Effector memory CD4-positive, alpha-beta T cell (primary cell): ENCODE data around the gene PRODH.

Source experiments
- DNase-seq, 3 donors: peaks; one replicate each; pipeline ENCODE4 v3.0.0-alpha.2; 2020
- H3K27ac ChIP-seq: 2 replicates; pipeline ENCODE4 v1.7.0; 2013; ENCODE audit warnings: mild to moderate bottlenecking, low read length, moderate library complexity; ENCODE audit not compliant: insufficient read depth, poor library complexity, severe bottlenecking
- H3K27me3 ChIP-seq: replicated peaks from 2 replicates; pipeline ENCODE4 v1.7.0; 2013; ENCODE audit warnings: mild to moderate bottlenecking, low read length; ENCODE audit not compliant: insufficient read depth, control insufficient read depth, poor library complexity, severe bottlenecking
- H3K36me3 ChIP-seq: 2 replicates; pipeline ENCODE4 v1.7.0; 2013; ENCODE audit warnings: mild to moderate bottlenecking, low read length, moderate library complexity; ENCODE audit not compliant: control insufficient read depth, insufficient read depth
- H3K4me1 ChIP-seq: 2 replicates; pipeline ENCODE4 v1.7.0; 2013; ENCODE audit warnings: low read length, mild to moderate bottlenecking; ENCODE audit not compliant: control insufficient read depth, insufficient read depth, poor library complexity, severe bottlenecking
- H3K4me3 ChIP-seq: 2 replicates; pipeline ENCODE4 v1.7.0; 2013; ENCODE audit warnings: low read length, low read depth, mild to moderate bottlenecking; ENCODE audit not compliant: insufficient read depth, poor library complexity, severe bottlenecking
- H3K9me3 ChIP-seq: 2 replicates; pipeline ENCODE4 v1.7.0; 2013; ENCODE audit warnings: mild to moderate bottlenecking, low read length, moderate library complexity; ENCODE audit not compliant: control insufficient read depth
- total RNA-seq, 3 donors: gene quantifications; one replicate each; lab custom pipeline; 2026; lab: John Stamatoyannopoulos, UW

PRODH gene, protein sequence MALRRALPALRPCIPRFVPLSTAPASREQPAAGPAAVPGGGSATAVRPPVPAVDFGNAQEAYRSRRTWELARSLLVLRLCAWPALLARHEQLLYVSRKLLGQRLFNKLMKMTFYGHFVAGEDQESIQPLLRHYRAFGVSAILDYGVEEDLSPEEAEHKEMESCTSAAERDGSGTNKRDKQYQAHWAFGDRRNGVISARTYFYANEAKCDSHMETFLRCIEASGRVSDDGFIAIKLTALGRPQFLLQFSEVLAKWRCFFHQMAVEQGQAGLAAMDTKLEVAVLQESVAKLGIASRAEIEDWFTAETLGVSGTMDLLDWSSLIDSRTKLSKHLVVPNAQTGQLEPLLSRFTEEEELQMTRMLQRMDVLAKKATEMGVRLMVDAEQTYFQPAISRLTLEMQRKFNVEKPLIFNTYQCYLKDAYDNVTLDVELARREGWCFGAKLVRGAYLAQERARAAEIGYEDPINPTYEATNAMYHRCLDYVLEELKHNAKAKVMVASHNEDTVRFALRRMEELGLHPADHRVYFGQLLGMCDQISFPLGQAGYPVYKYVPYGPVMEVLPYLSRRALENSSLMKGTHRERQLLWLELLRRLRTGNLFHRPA
- total RNA-seq, result 0 reads per million in 3 donors

DNA sequence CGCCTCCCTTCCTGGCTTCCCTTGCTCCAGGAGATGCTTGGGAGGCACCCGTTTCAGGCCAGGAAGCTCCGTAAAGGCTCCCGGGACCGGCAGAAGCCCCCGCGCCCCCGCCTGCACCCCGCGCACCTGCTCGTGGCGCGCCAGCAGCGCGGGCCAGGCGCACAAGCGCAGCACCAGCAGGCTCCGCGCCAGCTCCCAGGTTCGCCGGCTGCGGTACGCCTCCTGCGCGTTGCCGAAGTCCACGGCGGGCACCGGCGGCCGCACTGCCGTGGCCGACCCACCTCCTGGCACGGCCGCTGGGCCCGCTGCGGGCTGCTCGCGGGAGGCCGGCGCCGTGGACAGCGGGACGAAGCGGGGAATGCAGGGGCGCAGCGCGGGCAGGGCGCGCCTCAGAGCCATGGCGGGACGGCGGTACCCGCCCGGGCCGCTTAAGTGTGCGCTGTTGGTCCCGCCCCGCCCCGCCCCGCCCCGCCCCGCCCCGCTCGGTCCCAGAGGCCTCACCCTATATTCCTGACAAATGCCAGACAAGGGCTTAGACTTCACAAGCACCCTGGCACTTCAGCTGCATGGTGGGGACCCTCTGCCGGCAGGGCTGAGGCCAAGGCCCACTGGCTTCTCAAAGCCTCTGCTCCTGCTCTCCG, at the start of gene PRODH:
PRODH (minus strand) TSS at position 405 of the 641 bp plus-strand sequence; CDS start at position 399, 6 bp downstream.
- H3K9me3 ChIP-seq, result no peaks in the 10 kb centered on the region
- no peak within 1 kb of the TSS for H3K27ac ChIP-seq
- no peaks in the 10 kb centered on the region for H3K27me3 ChIP-seq
- DNase-seq, result no peak
- no peaks in the 10 kb centered on the region for H3K36me3 ChIP-seq
- no peaks in the 10 kb centered on the region for H3K4me1 ChIP-seq
- H3K4me3 ChIP-seq, result no peak within 1 kb of the TSS

DNA sequence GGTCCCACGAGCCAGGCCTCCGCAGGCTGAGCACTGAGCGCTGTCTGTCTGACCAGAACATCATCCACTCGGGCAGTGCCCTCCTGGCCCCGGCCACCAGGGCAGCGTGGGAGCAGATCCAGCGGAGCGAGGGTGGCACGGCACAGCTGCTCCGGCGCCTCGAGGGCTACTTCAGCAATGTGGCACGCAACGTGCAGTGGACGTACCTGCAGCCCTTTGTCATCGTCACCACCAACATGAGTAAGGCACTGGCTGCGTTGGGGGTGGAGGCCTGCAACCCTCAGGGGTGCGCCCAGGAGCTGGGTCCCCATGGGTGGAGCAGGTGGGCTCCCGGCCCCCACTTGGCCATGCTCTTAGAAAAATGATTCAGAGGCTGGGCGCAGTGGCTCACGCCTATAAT, 49.7 kb upstream of the PRODH start:
- Histone ChIP-seq H3K27me3 (no peaks in the 10 kb centered on the region), H3K27ac (no peak overlapping the region), H3K36me3 (no peaks in the 10 kb centered on the region), H3K4me3 (no peak overlapping the region), H3K4me1 (no peaks in the 10 kb centered on the region), H3K9me3 (no peaks in the 10 kb centered on the region)
- DNase-seq, result no peak

DNA sequence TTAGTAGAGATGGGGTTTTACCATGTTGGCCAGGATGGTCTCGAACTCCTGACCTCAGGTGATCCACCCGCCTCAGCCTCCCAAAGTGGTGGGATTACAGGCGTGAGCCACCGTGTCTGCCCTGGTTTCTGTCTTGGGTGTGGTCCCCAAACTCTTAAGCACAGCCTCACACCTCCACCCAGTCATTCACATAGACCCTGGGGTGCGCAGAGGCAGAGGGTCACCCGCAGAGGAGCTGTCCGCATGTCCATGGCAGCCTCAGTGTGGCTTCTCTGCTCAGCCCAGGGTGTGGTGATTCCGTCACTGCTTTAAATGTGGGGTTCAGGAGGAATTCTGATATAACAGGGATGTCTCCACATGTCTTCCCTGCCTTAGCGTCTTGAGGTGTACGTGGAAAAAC, 48.5 kb upstream of the PRODH start:
- no peaks in the 10 kb centered on the region for H3K9me3 ChIP-seq

DNA sequence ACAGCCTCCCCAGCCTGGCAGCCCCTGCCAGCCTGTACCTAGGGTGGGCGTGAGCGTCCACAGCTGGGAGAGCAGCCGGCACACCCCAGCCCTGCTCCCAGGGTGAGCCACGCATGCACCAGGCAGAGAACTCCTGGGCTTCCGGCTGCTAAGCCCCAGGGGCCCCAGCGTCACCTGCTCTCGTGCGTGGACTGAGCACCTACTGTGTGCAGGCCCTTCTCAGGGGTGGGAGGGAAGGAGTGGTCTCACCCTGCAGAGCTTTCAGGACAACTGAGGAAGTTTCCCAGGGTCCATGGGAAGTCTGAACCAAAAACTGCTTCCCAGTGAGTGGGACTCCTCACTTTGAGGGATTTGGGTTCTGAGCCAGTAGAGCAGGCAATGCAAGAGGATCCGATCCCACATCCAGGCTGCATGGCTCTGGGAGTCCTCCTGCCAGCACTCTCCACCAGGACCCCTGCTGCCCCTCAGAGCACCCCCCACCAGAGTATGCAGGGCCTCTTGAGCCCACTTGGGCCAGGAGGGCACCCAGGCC, 47.1 kb upstream of the PRODH start:
- DNase-seq, result no peak
- no peak overlapping the region for H3K27ac ChIP-seq
- H3K36me3 ChIP-seq, result no peaks in the 10 kb centered on the region
- no peaks in the 10 kb centered on the region for H3K4me1 ChIP-seq
- H3K9me3 ChIP-seq, result no peaks in the 10 kb centered on the region
- no peak overlapping the region for H3K4me3 ChIP-seq
- H3K27me3 ChIP-seq, result no peaks in the 10 kb centered on the region

More for the DNA sequence above, 48.5 kb upstream of the PRODH start:
- Histone ChIP-seq H3K4me1 (no peaks in the 10 kb centered on the region), H3K4me3 (no peak overlapping the region), H3K27ac (no peak overlapping the region), H3K36me3 (no peaks in the 10 kb centered on the region), H3K27me3 (no peaks in the 10 kb centered on the region)
- DNase-seq, result no peak

DNA sequence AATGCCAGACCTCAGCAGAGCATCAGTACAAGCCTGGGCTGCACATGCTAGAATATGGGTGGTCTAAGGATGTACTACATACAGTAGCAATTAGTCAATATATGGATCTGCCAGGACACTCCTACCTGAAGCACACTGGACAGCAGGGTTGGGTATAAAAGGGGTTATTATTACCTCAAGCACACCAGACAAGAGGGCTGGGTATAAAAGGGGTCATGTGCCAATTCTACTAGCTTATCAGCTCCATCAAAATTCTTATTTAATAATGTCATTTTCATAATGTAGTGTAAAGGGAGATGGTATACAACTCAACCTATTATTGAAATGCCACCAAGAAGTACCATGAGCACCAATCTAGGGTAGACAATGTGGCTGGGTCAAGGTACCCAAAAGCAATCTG, 44.7 kb upstream of the PRODH start:
- Histone ChIP-seq H3K27ac (no peak overlapping the region), H3K9me3 (no peaks in the 10 kb centered on the region), H3K36me3 (no peaks in the 10 kb centered on the region), H3K4me1 (no peaks in the 10 kb centered on the region), H3K27me3 (no peaks in the 10 kb centered on the region), H3K4me3 (no peak overlapping the region)
- no peak for DNase-seq

DNA sequence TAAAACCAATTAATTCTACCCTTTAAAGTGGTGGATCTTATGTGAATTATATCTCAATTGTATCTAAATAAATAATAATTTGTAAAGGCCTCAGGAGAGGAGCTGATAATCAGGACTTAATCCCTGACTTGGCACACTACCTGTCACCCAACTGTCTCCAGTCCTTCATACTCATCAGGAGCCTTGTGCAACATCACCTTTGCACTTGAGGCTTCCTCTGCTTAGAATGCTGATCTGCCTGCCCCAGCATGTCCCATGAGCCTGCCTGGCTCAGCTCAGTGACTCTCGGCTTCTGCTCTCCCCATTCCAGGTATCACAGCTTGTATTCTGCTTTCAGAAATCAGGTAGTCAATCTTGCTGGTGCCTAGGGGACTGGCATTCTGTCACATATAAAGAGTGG, 43.9 kb upstream of the PRODH start:
- no peak for DNase-seq
- H3K27ac ChIP-seq, result no peak overlapping the region

DNA sequence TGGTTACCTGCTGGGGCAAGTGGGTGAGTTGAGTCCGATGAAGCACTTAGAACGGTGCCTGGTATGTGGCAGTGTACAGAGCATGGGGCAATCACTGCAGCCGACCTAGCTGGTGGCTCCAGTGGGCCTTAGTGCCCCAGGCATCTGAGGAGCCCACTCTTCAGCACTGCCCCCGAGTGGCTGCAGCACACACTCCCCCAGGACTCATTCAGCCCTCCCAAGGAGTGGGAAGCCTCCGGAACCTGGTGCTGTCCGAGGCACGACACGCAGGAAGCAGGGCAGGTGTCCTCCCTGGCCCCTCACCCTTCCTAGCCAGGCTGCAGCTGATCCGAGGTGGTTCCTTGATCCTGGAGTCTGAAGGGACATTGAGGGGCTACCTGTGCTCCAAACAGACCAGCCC, 42.4 kb upstream of the PRODH start:
- no peak overlapping the region for H3K4me3 ChIP-seq
- no peaks in the 10 kb centered on the region for H3K4me1 ChIP-seq
- no peaks in the 10 kb centered on the region for H3K36me3 ChIP-seq
- H3K27ac ChIP-seq, result no peak overlapping the region
- no peak for DNase-seq
- no peaks in the 10 kb centered on the region for H3K27me3 ChIP-seq
- H3K9me3 ChIP-seq, result no peaks in the 10 kb centered on the region

More for the DNA sequence above, 43.9 kb upstream of the PRODH start:
- Histone ChIP-seq H3K4me3 (no peak overlapping the region), H3K36me3 (no peaks in the 10 kb centered on the region), H3K9me3 (no peaks in the 10 kb centered on the region), H3K27me3 (no peaks in the 10 kb centered on the region), H3K4me1 (no peaks in the 10 kb centered on the region)

DNA sequence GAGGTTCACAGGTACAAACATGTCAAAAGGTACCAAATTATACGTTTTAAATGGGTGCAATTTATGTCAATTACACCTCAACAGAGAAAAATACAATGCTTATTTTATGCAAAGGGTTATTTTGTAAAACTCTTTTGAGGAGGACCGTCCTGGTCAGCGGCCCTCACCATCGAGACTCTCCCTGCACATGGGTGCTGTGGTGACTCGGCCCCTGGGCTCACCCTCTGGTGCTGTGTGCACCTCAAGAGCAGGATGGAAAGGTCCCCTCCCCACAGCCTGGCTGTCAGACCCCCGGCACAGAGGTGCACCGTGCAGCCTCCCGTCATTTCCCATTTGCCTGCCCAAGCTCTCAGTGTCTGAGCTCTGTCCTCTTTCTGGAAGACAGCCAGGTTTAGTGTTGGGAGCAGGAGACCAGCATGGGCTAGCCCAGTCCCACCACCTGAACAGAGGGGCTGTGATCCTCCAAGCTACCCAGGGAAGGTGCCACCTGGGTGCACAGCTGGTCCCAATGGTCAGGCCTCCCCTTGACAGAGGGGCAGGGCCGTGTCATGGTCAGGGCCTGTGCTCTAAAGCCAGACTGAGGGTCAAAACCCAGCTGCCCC, 41.8 kb upstream of the PRODH start:
- no peaks in the 10 kb centered on the region for H3K4me1 ChIP-seq
- DNase-seq, result no peak
- H3K9me3 ChIP-seq, result no peaks in the 10 kb centered on the region
- H3K4me3 ChIP-seq, result no peak overlapping the region
- H3K27ac ChIP-seq, result no peak overlapping the region
- H3K36me3 ChIP-seq, result no peaks in the 10 kb centered on the region
- H3K27me3 ChIP-seq, result no peaks in the 10 kb centered on the region

DNA sequence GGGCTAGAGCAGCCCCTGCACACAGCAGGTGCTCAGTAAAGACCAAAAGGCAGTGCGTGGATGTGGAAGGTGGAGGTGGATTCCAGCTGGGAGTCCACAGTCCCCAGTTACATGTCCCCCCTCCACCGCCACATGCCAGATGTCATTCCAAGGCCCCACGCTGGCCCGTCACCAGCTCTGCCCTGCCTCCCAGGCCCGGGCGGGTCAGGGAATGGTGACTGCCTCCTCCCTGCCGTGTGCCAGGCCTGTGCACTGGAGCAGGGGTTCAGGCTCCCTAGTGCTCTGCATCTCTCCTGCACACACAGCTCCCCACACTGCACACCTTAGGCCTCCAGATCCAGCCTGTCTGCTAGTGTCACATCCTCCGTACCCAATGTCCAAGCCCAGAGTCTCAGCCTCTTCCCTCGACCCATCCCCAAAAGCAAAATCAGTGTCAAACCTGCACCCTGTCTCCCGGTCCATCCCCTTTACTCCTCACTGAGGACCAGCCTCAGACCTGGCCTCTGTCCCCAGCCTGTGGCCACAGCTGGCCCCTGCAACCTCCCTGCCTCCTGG, 40.2 kb upstream of the PRODH start:
- no peaks in the 10 kb centered on the region for H3K9me3 ChIP-seq
- H3K27me3 ChIP-seq, result no peaks in the 10 kb centered on the region
- no peak overlapping the region for H3K4me3 ChIP-seq
- H3K27ac ChIP-seq, result no peak overlapping the region
- no peaks in the 10 kb centered on the region for H3K4me1 ChIP-seq
- DNase-seq, result no peak
- H3K36me3 ChIP-seq, result no peaks in the 10 kb centered on the region
